Measurements from ENCODE around the gene APPL2.
A peak's percentile ranks its signal among the peaks of the same experiment; 100 is the strongest.
"Not testable (repeated sequence)": the region's sequence is repeated elsewhere in the genome, so short reads cannot be mapped to it uniquely, and the experiment has no call there.

The APPL2 gene

GRCh38 chr12:105256011-105256410, 20.0 kb upstream of the APPL2 start:
- Histone ChIP-seq H3K36me3 (replicated peaks) (no peaks in the 10 kb centered on the region), H3K27ac (peak overlapping the region; percentile 4), H3K4me3 (ENCODE audit: low read depth, low read length) (no peak overlapping the region), H3K27me3 (replicated peaks) (no peaks in the 10 kb centered on the region)
- in situ Hi-C loops (cut with HindIII; ENCODE audit: low pct_ligation_motif_present, low sequenced_read_pairs), result no loop called here
- no peak for DNase-seq
- no peak for TF ChIP-seq CTCF (IDR thresholded peaks at IDR 0.05; ENCODE audit: low read depth, low read length, missing control alignments)

GRCh38 chr12:105253866-105254513, 18.0 kb upstream of the APPL2 start:
- in situ Hi-C loops (cut with HindIII; ENCODE audit: low pct_ligation_motif_present, low sequenced_read_pairs), result no loop called here
- TF ChIP-seq CTCF (IDR thresholded peaks at IDR 0.05; ENCODE audit: low read depth, low read length, missing control alignments), result no peak
- H3K27me3 ChIP-seq (replicated peaks), result no peaks in the 10 kb centered on the region
- peak; percentile 61 for DNase-seq
- no peaks in the 10 kb centered on the region for H3K36me3 ChIP-seq (replicated peaks)
- no peak overlapping the region for H3K4me3 ChIP-seq (ENCODE audit: low read depth, low read length)
- H3K27ac ChIP-seq, result peak overlapping the region; percentile 74

GRCh38 chr12:105252901-105253300, 16.9 kb upstream of the APPL2 start:
- DNase-seq, result no peak
- no peak for TF ChIP-seq CTCF (IDR thresholded peaks at IDR 0.05; ENCODE audit: low read depth, low read length, missing control alignments)
- no peak overlapping the region for H3K27ac ChIP-seq
- no peaks in the 10 kb centered on the region for H3K36me3 ChIP-seq (replicated peaks)
- H3K4me3 ChIP-seq (ENCODE audit: low read depth, low read length), result no peak overlapping the region
- in situ Hi-C loops (cut with HindIII; ENCODE audit: low pct_ligation_motif_present, low sequenced_read_pairs), result no loop called here
- no peaks in the 10 kb centered on the region for H3K27me3 ChIP-seq (replicated peaks)

GRCh38 chr12:105245776-105246427, 9.9 kb upstream of the APPL2 start:
- in situ Hi-C loops (cut with HindIII; ENCODE audit: low pct_ligation_motif_present, low sequenced_read_pairs); H3K4me3 ChIP-seq (ENCODE audit: low read depth, low read length); H3K27ac ChIP-seq; H3K27me3 ChIP-seq (replicated peaks); H3K36me3 ChIP-seq (replicated peaks); DNase-seq: not testable (repeated sequence)

- no peak for DNase-seq
- TF ChIP-seq CTCF (IDR thresholded peaks at IDR 0.05; ENCODE audit: low read depth, low read length, missing control alignments), result no peak
- H3K4me3 ChIP-seq (ENCODE audit: low read depth, low read length), result no peak overlapping the region
- H3K27me3 ChIP-seq (replicated peaks), result no peaks in the 10 kb centered on the region
- no peaks in the 10 kb centered on the region for H3K36me3 ChIP-seq (replicated peaks)
- in situ Hi-C loops (cut with HindIII; ENCODE audit: low pct_ligation_motif_present, low sequenced_read_pairs), result no loop called here
- no peak overlapping the region for H3K27ac ChIP-seq
These were observed 9.3 kb upstream of the APPL2 start for GRCh38 chr12:105245291-105245690.

GRCh38 chr12:105240228-105240627, 4.3 kb upstream of the APPL2 start:
- H3K4me3 ChIP-seq (ENCODE audit: low read depth, low read length), result no peak overlapping the region
- H3K27ac ChIP-seq, result no peak overlapping the region
- no peak for DNase-seq
- no peaks in the 10 kb centered on the region for H3K27me3 ChIP-seq (replicated peaks)
- no peak for TF ChIP-seq CTCF (IDR thresholded peaks at IDR 0.05; ENCODE audit: low read depth, low read length, missing control alignments)
- no peaks in the 10 kb centered on the region for H3K36me3 ChIP-seq (replicated peaks)
- in situ Hi-C loops (cut with HindIII; ENCODE audit: low pct_ligation_motif_present, low sequenced_read_pairs), result no loop called here

Data from brain microvascular endothelial cell (primary cell).